Subcutaneous adipose tissue (tissue), 4 donors: ENCODE results near the gene PIR. TPM values are rescaled to one million over a fixed set of nuclear protein-coding genes. Genes with fewer than 3 reads are reported as not detected.

Experiments used
- total RNA-seq, 4 donors: library from RNA; depleted of rRNA; stranded (reverse); fragments of >200 nt; gene quantifications; one replicate each; pipeline ENCODE4 v1.1.0, GENCODE V29; 2016
- TF ChIP-seq, protein P1 (sequence below): fragments of 450-650 bp; IDR thresholded peaks from one replicate; pipeline ENCODE4 v1.5.1; 2016; ENCODE audit warnings: low read depth, mild to moderate bottlenecking, control low read depth, antibody characterized with exemption, moderate library complexity

Gene PIR
- total RNA-seq, 4 donors from 2014 or later = 7.8 to 35.4 (median 22.6) TPM

DNA sequence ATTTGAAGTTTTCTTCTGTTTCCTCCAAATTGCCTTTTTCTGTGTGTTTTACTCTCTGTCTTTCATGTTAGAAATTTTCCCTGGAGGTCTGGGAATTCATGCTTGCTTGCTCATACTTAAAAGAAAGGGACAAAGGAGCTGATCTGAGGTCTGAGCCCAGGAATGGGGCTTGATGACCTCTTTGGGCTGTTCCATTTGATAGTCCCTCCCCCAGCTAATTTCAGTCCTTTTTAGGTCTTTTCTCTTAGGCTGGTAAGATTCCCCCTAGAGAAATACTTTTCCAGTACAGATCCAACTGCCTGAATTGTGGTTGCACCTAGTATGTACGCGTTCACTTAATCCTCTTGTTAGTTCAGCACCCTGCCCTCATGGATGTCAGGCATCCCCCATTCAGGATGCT lies 152.3 kb downstream of the PIR start:
- TF ChIP-seq, protein P1, sequence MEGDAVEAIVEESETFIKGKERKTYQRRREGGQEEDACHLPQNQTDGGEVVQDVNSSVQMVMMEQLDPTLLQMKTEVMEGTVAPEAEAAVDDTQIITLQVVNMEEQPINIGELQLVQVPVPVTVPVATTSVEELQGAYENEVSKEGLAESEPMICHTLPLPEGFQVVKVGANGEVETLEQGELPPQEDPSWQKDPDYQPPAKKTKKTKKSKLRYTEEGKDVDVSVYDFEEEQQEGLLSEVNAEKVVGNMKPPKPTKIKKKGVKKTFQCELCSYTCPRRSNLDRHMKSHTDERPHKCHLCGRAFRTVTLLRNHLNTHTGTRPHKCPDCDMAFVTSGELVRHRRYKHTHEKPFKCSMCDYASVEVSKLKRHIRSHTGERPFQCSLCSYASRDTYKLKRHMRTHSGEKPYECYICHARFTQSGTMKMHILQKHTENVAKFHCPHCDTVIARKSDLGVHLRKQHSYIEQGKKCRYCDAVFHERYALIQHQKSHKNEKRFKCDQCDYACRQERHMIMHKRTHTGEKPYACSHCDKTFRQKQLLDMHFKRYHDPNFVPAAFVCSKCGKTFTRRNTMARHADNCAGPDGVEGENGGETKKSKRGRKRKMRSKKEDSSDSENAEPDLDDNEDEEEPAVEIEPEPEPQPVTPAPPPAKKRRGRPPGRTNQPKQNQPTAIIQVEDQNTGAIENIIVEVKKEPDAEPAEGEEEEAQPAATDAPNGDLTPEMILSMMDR = no peak

DNA sequence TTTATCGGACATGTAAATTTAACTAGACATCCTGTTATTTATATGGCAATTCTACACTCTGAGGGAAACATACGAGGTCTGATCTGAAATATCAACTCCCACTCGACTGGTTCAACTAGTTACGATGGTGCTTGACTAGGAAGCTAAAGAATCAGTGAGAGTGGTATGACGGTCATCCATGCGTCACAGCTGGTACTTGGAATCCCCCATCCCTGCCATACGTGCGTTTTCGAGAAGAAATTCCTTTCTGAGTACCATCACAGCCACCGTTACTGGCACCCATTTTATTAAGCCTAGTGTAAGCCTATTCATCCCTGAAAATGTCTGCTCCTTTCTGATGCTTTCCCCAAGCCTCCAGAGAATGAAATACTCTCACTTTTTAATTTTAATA lies 157.1 kb downstream of the PIR start:
- TF ChIP-seq, protein P1 = no peak

DNA sequence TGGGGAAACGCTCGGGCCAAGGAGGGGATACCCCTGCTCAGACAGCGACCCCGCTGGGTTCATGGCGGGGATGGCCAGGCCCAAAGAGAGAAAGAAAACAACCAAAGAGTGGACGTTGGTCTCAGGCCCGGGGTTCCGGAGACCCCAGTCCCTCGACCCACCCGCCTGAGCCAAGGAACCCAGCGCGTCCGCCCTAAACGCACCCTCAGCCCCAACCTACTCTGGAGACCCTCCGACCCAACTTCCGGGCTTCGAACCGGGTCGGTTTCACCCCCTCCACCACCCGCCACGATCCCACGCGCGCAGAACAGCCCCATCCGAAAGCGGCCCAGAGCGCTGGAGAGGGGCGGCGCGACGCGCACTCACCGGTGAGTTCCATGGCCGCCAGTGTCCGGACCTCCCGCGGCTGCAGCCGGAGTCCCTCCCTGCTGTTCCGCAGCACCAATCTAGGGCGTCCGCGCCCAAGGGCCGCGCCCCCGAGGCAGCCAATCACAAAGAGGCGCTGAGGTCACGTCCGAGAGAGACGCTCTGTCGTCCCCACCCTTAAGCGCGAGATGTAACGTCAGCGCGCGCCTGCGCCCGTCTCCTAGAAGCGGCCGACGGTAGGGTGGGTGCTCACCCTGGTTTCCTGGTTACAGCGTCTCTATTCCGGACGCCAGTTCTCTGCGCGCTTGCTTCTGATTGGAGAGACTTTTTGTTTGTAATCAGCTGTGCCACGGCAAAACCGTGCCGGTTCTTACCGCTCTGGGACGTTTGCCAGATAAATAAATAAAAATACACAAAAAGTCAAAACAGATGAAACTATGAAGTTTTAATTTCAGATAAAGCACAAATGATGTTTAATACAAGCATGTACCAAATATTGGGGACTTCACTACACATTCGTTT lies 157.8 kb downstream of the PIR start, which contains the start of gene PIGA:
TSS of gene PIGA (minus strand) at position 389 of the 888 bp plus-strand sequence. CDS start 3,593 bp downstream, outside the sequence.
- TF ChIP-seq, protein P1 = no peak

Other genes with a start within 250 kb of the PIR start
- gene ASB9, start 223.2 kb downstream of the PIR start, total RNA-seq = 10 to 100 TPM in 1 of 4 donors, 1 to 10 TPM in 2, under 1 TPM in 1; 0.65 to 15.4 (median 2.4) TPM
- gene ASB11, start 177.7 kb downstream of the PIR start, total RNA-seq = under 1 TPM in 1 of 4 donors, not detected in 3; 0.33 TPM
- 10 to 100 TPM in 2 of 4 donors, 1 to 10 TPM in 2; 7.7 to 15.5 (median 9.7) TPM for gene PIGA, start 157.8 kb downstream of the PIR start, total RNA-seq
- 1 to 10 TPM; 2.6 to 9.0 (median 5.3) TPM for gene VEGFD, start 108.9 kb downstream of the PIR start, total RNA-seq
- gene BMX, start 7.5 kb upstream of the PIR start, total RNA-seq = 1 to 10 TPM; 1.0 to 5.7 (median 2.8) TPM
- 1 to 10 TPM; 1.8 to 6.7 (median 5.7) TPM for gene ACE2, start 107.6 kb upstream of the PIR start, total RNA-seq
- under 1 TPM in 3 of 4 donors, not detected in 1; 0.34 to 0.75 (median 0.49) TPM for gene CLTRN, start 171.5 kb upstream of the PIR start, total RNA-seq
- gene CA5B, start 244.9 kb upstream of the PIR start, total RNA-seq = 10 to 100 TPM; 12.4 to 29.3 (median 21.0) TPM